Tibial nerve (tissue), 4 donors: ENCODE data around the gene ADGRL1.
"Not testable (repeated sequence)": the region's sequence is repeated elsewhere in the genome, so short reads cannot be mapped to it uniquely, and the experiment has no call there.

Experiments used
- CTCF ChIP-seq, 5 experiments: fragments of 200-600 bp in 3 of 5; fragments of 450-650 bp in 2 of 5; sonication (generic) in 3 of 5; IDR thresholded peaks; one replicate each; pipeline ENCODE4 v1.5.1; 2016 to 2019; ENCODE audit warnings: antibody characterized with exemption in 5 of 5, mild to moderate bottlenecking in 3 of 5, moderate library complexity in 2 of 5
- EP300 ChIP-seq, 2 donors: sonication (generic); formaldehyde crosslinking; IDR thresholded peaks; one replicate each; pipeline ENCODE4 v1.6.1; 2017; ENCODE audit warnings: antibody characterized with exemption in 2 of 2, mild to moderate bottlenecking in 1 of 2
- POLR2A ChIP-seq, 2 donors: fragments of 450-650 bp; IDR thresholded peaks; one replicate each; pipeline ENCODE4 v1.6.1; 2017; ENCODE audit warnings: antibody characterized with exemption in 2 of 2, mild to moderate bottlenecking in 2 of 2, moderate library complexity in 2 of 2

GRCh38 chr19:14195216-14195615 lies 10.8 kb downstream of the ADGRL1 start:
- not testable (repeated sequence) for TF ChIP-seq POLR2A, CTCF, EP300 (IDR thresholded peaks at IDR 0.05)
